IPS-18c (cell line): ENCODE data around the gene DNAH10.

Source experiments
- H3K4me3 ChIP-seq: 2 replicates; pipeline ENCODE4 v1.7.0; 2013; ENCODE audit warnings: low read depth, mild to moderate bottlenecking, low read length, moderate library complexity; ENCODE audit not compliant: insufficient read depth
- H3K9me3 ChIP-seq: one replicate; pipeline ENCODE4 v1.6.1; 2013; ENCODE audit warnings: mild to moderate bottlenecking, low read length, moderate library complexity; ENCODE audit not compliant: control insufficient read depth, insufficient read depth

Gene DNAH10

GRCh38 chr12:123847019-123847418 lies 84.9 kb downstream of the DNAH10 start:
- Histone ChIP-seq H3K4me3 (no peak overlapping the region), H3K9me3 (no peaks in the 10 kb centered on the region)

- no peak overlapping the region for H3K4me3 ChIP-seq
- no peaks in the 10 kb centered on the region for H3K9me3 ChIP-seq
Observed at GRCh38 chr12:123847876-123848275, 85.8 kb downstream of the DNAH10 start.

- H3K4me3 ChIP-seq: no peak overlapping the region
- no peaks in the 10 kb centered on the region for H3K9me3 ChIP-seq
Observed at GRCh38 chr12:123849517-123849916, 87.4 kb downstream of the DNAH10 start.

GRCh38 chr12:123850246-123851134 lies 88.4 kb downstream of the DNAH10 start:
- Histone ChIP-seq H3K9me3 (no peaks in the 10 kb centered on the region), H3K4me3 (no peak overlapping the region)

GRCh38 chr12:123853396-123854070 lies 91.4 kb downstream of the DNAH10 start:
- Histone ChIP-seq H3K9me3 (no peaks in the 10 kb centered on the region), H3K4me3 (no peak overlapping the region)

GRCh38 chr12:123854232-123854631 lies 92.1 kb downstream of the DNAH10 start:
- H3K4me3 ChIP-seq: no peak overlapping the region
- H3K9me3 ChIP-seq: no peaks in the 10 kb centered on the region

GRCh38 chr12:123854918-123855317 lies 92.8 kb downstream of the DNAH10 start:
- H3K9me3 ChIP-seq: no peaks in the 10 kb centered on the region
- H3K4me3 ChIP-seq: no peak overlapping the region

- H3K9me3 ChIP-seq: no peaks in the 10 kb centered on the region
- no peak overlapping the region for H3K4me3 ChIP-seq
Observed at GRCh38 chr12:123856681-123857080, 94.6 kb downstream of the DNAH10 start.

- Histone ChIP-seq H3K4me3 (no peak overlapping the region), H3K9me3 (no peaks in the 10 kb centered on the region)
Observed at GRCh38 chr12:123858176-123858575, 96.1 kb downstream of the DNAH10 start.

GRCh38 chr12:123859035-123859434 lies 96.9 kb downstream of the DNAH10 start:
- no peak overlapping the region for H3K4me3 ChIP-seq
- H3K9me3 ChIP-seq: no peaks in the 10 kb centered on the region

GRCh38 chr12:123860377-123860776 lies 98.3 kb downstream of the DNAH10 start:
- Histone ChIP-seq H3K9me3 (no peaks in the 10 kb centered on the region), H3K4me3 (no peak overlapping the region)

GRCh38 chr12:123861392-123861791 lies 99.3 kb downstream of the DNAH10 start:
- Histone ChIP-seq H3K4me3 (no peak overlapping the region), H3K9me3 (no peaks in the 10 kb centered on the region)

- H3K4me3 ChIP-seq: no peak overlapping the region
- no peaks in the 10 kb centered on the region for H3K9me3 ChIP-seq
Observed at GRCh38 chr12:123867141-123867540, 105.0 kb downstream of the DNAH10 start.

- Histone ChIP-seq H3K9me3 (no peaks in the 10 kb centered on the region), H3K4me3 (no peak overlapping the region)
Observed at GRCh38 chr12:123868791-123869190, 106.7 kb downstream of the DNAH10 start.

GRCh38 chr12:123873793-123874192 lies 111.7 kb downstream of the DNAH10 start:
- H3K4me3 ChIP-seq: no peak overlapping the region
- H3K9me3 ChIP-seq: no peaks in the 10 kb centered on the region

GRCh38 chr12:123877968-123878367 lies 115.9 kb downstream of the DNAH10 start:
- Histone ChIP-seq H3K4me3 (no peak overlapping the region), H3K9me3 (no peaks in the 10 kb centered on the region)

GRCh38 chr12:123879101-123879500 lies 117.0 kb downstream of the DNAH10 start:
- no peak overlapping the region for H3K4me3 ChIP-seq
- no peaks in the 10 kb centered on the region for H3K9me3 ChIP-seq

GRCh38 chr12:123879691-123880090 lies 117.6 kb downstream of the DNAH10 start:
- no peak overlapping the region for H3K4me3 ChIP-seq

More at GRCh38 chr12:123879691-123880090, 117.6 kb downstream of the DNAH10 start:
- H3K9me3 ChIP-seq: no peaks in the 10 kb centered on the region
